ENCODE data around the gene MCTP2. TPM values are rescaled to one million over a fixed set of nuclear protein-coding genes. Genes with fewer than 3 reads are reported as not detected.

Gene MCTP2
- total RNA-seq, 2 donors from 2014 or later = 25.4 to 46.3 TPM

DNA sequence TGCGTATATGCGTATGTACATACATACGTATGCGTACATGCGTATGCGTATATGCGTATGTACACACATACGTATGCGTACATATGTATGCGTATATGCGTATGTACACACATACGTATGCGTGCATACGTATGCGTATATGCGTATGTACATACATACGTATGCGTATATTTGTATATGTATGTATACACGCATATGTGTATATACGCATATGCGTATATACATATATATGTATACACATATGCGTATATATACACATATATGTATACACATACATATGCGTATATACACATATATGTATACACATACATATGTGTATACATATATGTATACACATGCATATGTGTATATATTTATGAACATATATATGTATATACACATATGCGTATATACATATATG is 12.1 kb downstream of the MCTP2 start:
- no peak for DNase-seq (ENCODE audit: low spot score)
- Histone ChIP-seq H3K4me3 (no peak overlapping the region), H3K27me3 (replicated peaks; ENCODE audit: insufficient read depth) (no peaks in the 10 kb centered on the region), H3K36me3 (no peaks in the 10 kb centered on the region), H3K4me1 (replicated peaks) (no peaks in the 10 kb centered on the region), H3K27ac (no peak overlapping the region), H3K9me3 (no peaks in the 10 kb centered on the region)
- WGBS = 95% methylated on average over 24 of the region's 24 CpGs
- TF ChIP-seq, protein P1, sequence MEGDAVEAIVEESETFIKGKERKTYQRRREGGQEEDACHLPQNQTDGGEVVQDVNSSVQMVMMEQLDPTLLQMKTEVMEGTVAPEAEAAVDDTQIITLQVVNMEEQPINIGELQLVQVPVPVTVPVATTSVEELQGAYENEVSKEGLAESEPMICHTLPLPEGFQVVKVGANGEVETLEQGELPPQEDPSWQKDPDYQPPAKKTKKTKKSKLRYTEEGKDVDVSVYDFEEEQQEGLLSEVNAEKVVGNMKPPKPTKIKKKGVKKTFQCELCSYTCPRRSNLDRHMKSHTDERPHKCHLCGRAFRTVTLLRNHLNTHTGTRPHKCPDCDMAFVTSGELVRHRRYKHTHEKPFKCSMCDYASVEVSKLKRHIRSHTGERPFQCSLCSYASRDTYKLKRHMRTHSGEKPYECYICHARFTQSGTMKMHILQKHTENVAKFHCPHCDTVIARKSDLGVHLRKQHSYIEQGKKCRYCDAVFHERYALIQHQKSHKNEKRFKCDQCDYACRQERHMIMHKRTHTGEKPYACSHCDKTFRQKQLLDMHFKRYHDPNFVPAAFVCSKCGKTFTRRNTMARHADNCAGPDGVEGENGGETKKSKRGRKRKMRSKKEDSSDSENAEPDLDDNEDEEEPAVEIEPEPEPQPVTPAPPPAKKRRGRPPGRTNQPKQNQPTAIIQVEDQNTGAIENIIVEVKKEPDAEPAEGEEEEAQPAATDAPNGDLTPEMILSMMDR (IDR thresholded peaks at IDR 0.05) = no peak
- no peak for TF ChIP-seq POLR2A (IDR thresholded peaks at IDR 0.05)
- TF ChIP-seq POLR2AphosphoS5 (IDR thresholded peaks at IDR 0.05) = no peak
- intact Hi-C loops (cut with DNase I) = no loop called here

DNA sequence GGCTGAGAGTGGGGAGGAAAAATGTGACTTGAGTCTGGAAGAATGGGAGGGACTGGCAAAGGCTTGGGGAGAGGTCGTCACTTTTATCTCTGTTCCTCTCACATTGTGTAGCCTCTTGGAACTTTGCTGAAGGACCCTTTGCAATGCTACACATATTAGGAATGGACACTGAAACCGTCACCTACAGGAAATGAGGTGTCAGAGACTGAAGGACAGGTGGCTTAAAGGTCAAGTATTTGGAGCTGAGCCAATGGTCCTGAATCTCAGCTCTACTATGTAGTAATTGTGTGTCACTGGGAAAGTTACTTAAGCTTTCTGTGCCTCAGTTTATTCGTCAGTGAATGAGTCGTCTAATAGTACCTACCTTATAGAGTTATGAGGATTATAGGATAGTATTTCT is 14.7 kb downstream of the MCTP2 start:
- intact Hi-C loops (cut with DNase I) = no loop called here
- WGBS = 92% methylated on average over 4 of the region's 4 CpGs
- no peak for TF ChIP-seq POLR2A (IDR thresholded peaks at IDR 0.05)
- TF ChIP-seq POLR2AphosphoS5 (IDR thresholded peaks at IDR 0.05) = no peak
- TF ChIP-seq, protein P1 (IDR thresholded peaks at IDR 0.05) = no peak

DNA sequence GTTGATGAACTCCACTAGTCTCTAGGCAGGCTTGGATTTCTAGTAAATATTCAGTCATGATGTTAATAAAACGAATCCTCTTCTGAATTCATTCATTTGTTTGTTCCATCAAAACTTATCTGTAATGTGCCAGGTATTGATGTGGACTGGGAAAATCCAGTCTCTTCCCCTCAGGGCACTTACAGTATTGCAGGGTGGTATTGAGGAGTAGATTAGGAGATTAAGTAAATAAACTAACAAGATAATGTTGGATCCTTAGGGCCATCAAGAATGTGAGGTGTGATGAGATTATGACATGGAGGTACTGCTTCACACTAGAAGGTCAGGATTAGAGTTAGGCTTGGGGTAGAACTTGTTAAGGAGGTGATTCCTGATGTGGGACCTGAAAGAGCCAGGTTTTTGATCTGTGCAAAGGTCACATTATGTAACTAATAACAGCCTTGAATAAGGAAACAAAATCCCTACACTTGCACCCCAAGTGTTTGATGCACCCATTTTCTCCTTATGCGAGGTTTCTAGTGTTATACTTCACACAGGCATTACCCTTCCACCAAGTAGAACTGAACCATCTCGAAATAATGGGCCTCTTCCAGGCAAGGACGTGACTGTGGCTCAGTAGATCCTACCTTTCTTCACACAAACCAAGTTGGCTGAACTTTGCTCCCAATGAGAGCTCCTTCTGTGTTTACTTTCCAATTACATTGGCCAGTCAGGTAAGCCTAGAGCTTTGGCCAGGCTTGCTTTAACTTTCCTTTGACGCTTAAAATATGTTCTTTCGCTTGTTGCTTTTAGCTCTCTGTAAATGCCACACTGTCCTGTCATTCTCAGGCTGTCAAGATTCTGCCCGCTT is 16.7 kb downstream of the MCTP2 start:
- H3K27me3 ChIP-seq (replicated peaks; ENCODE audit: insufficient read depth) = no peaks in the 10 kb centered on the region
- H3K4me3 ChIP-seq = no peak overlapping the region
- intact Hi-C loops (cut with DNase I) = no loop called here
- no peaks in the 10 kb centered on the region for H3K9me3 ChIP-seq
- 61% methylated on average over 7 of the region's 7 CpGs for WGBS
- no peaks in the 10 kb centered on the region for H3K4me1 ChIP-seq (replicated peaks)
- H3K36me3 ChIP-seq = no peaks in the 10 kb centered on the region
- peak overlapping the region; percentile 36 to 52 for H3K27ac ChIP-seq
- no peak for DNase-seq (ENCODE audit: low spot score)
- peak; percentile 52 for TF ChIP-seq POLR2AphosphoS5 (IDR thresholded peaks at IDR 0.05)
- TF ChIP-seq, protein P1 (IDR thresholded peaks at IDR 0.05) = no peak
- TF ChIP-seq POLR2A (IDR thresholded peaks at IDR 0.05) = no peak

More for the DNA sequence above, 14.7 kb downstream of the MCTP2 start:
- H3K4me1 ChIP-seq (replicated peaks) = no peaks in the 10 kb centered on the region
- no peak for DNase-seq (ENCODE audit: low spot score)
- no peak overlapping the region for H3K4me3 ChIP-seq
- H3K9me3 ChIP-seq = no peaks in the 10 kb centered on the region
- H3K27me3 ChIP-seq (replicated peaks; ENCODE audit: insufficient read depth) = no peaks in the 10 kb centered on the region
- H3K36me3 ChIP-seq = no peaks in the 10 kb centered on the region
- H3K27ac ChIP-seq = no peak overlapping the region

DNA sequence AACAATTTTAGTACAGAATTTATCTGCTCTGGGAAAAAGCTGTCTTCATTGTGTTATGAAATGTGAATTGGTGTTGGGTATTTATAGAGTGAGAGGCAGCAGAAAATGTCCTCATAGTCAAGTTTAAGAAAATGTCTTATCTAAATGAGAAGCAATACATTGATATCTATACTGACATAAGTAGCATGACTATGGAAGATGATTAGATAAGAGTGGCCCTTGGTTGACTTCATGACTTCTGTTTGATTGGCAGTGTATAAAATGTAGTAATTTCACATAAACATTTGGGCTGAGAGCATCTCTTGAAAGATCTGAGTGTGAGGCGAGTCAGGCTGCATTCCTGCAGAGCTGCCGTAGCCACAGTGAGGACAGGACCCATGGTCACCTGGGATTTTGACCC is 19.4 kb downstream of the MCTP2 start:
- Histone ChIP-seq H3K9me3 (no peaks in the 10 kb centered on the region), H3K4me3 (no peak overlapping the region), H3K27me3 (replicated peaks; ENCODE audit: insufficient read depth) (no peaks in the 10 kb centered on the region), H3K27ac (no peak overlapping the region), H3K36me3 (no peaks in the 10 kb centered on the region), H3K4me1 (replicated peaks) (no peaks in the 10 kb centered on the region)
- TF ChIP-seq POLR2A (IDR thresholded peaks at IDR 0.05) (no peak), POLR2AphosphoS5 (IDR thresholded peaks at IDR 0.05) (no peak)
- TF ChIP-seq, protein P1 (IDR thresholded peaks at IDR 0.05) = no peak
- 86% methylated on average over 2 of the region's 2 CpGs for WGBS
- DNase-seq (ENCODE audit: low spot score) = no peak
- intact Hi-C loops (cut with DNase I) = no loop called here
